ENCODE measurements around the gene ITGB4. TPM values are rescaled to one million over a fixed set of nuclear protein-coding genes. Genes with fewer than 3 reads are reported as not detected.

The ITGB4 gene
- 38.3 to 62.6 TPM (median 49.8 TPM) in 5 replicates for total RNA-seq (2022; extraction: Qiagen RNA extraction; ENCODE audit: low read depth)

GRCh38 chr17:75720656-75721462, at the start of gene ITGB4:
Gene ITGB4, plus strand, starts transcription at chr17:75721459. Its CDS starts 3,245 bp downstream, at chr17:75724704.

GRCh38 chr17:75764711-75765421, 43.6 kb downstream of the ITGB4 start, which contains the start of gene GALK1:
Gene GALK1, minus strand, starts transcription at chr17:75765192. Its CDS starts 56 bp downstream, at chr17:75765136.

GRCh38 chr17:75784473-75785015, 63.3 kb downstream of the ITGB4 start, which contains the start of gene UNK:
Gene UNK, plus strand, starts transcription at chr17:75784806. Its CDS starts 75 bp downstream, at chr17:75784881.

Other genes with a start within 250 kb of the ITGB4 start
- 8.6 to 12.2 TPM (median 9.9 TPM) in 5 replicates for gene CASKIN2, start 205.9 kb upstream of the ITGB4 start, total RNA-seq (2022; extraction: Qiagen RNA extraction; ENCODE audit: low read depth)
- 27.8 to 51.0 TPM (median 44.6 TPM) in 5 replicates for gene TSEN54, start 204.9 kb upstream of the ITGB4 start, total RNA-seq (2022; extraction: Qiagen RNA extraction; ENCODE audit: low read depth)
- 16.8 to 30.9 TPM (median 26.3 TPM) in 5 replicates for gene LLGL2, start 195.8 kb upstream of the ITGB4 start, total RNA-seq (2022; extraction: Qiagen RNA extraction; ENCODE audit: low read depth)
- 38.9 to 58.8 TPM (median 48.5 TPM) in 5 replicates for gene MYO15B, start 133.7 kb upstream of the ITGB4 start, total RNA-seq (2022; extraction: Qiagen RNA extraction; ENCODE audit: low read depth)
- 0.43 to 0.81 TPM (median 0.52 TPM) in 5 replicates for gene SMIM5, start 88.0 kb upstream of the ITGB4 start, total RNA-seq (2022; extraction: Qiagen RNA extraction; ENCODE audit: low read depth)
- 24.2 to 31.8 TPM (median 26.8 TPM) in 5 replicates for gene RECQL5, start 54.3 kb upstream of the ITGB4 start, total RNA-seq (2022; extraction: Qiagen RNA extraction; ENCODE audit: low read depth)
- gene SAP30BP, start 54.1 kb upstream of the ITGB4 start, total RNA-seq (2022; extraction: Qiagen RNA extraction; ENCODE audit: low read depth), result 96.6 to 129 TPM (median 102 TPM) in 5 replicates
- gene GALK1, start 43.7 kb downstream of the ITGB4 start, total RNA-seq (2022; extraction: Qiagen RNA extraction; ENCODE audit: low read depth), result 45.6 to 76.1 TPM (median 66.2 TPM) in 5 replicates
- gene UNK, start 63.3 kb downstream of the ITGB4 start, total RNA-seq (2022; extraction: Qiagen RNA extraction; ENCODE audit: low read depth), result 26.2 to 32.7 TPM (median 28.4 TPM) in 5 replicates
- 2.9 to 5.0 TPM (median 4.2 TPM) in 5 replicates for gene UNC13D, start 122.9 kb downstream of the ITGB4 start, total RNA-seq (2022; extraction: Qiagen RNA extraction; ENCODE audit: low read depth)
- gene WBP2, start 133.9 kb downstream of the ITGB4 start, total RNA-seq (2022; extraction: Qiagen RNA extraction; ENCODE audit: low read depth), result 93.8 to 114 TPM (median 97.0 TPM) in 5 replicates
- gene TRIM47, start 157.1 kb downstream of the ITGB4 start, total RNA-seq (2022; extraction: Qiagen RNA extraction; ENCODE audit: low read depth), result 105 to 184 TPM (median 149 TPM) in 5 replicates
- gene TRIM65, start 175.5 kb downstream of the ITGB4 start, total RNA-seq (2022; extraction: Qiagen RNA extraction; ENCODE audit: low read depth), result 31.8 to 44.1 TPM (median 37.8 TPM) in 5 replicates
- gene MRPL38, start 183.4 kb downstream of the ITGB4 start, total RNA-seq (2022; extraction: Qiagen RNA extraction; ENCODE audit: low read depth), result 101 to 130 TPM (median 117 TPM) in 5 replicates
- gene FBF1, start 219.6 kb downstream of the ITGB4 start, total RNA-seq (2022; extraction: Qiagen RNA extraction; ENCODE audit: low read depth), result 7.9 to 11.2 TPM (median 8.6 TPM) in 5 replicates